ENCODE results near the gene KCNJ15. TPM values are rescaled to one million over a fixed set of nuclear protein-coding genes. Genes with fewer than 3 reads are reported as not detected.

KCNJ15 gene
- total RNA-seq, 2 experiments from 2014 or later, result 0.36 to 1.1 TPM

GRCh38 chr21:38333301-38334272, 76.8 kb downstream of the KCNJ15 start:
- Mint-ChIP-seq H3K27ac (no peak overlapping the region), H3K4me3 (no peak overlapping the region), H3K27me3 (no peaks in the 10 kb centered on the region), H3K9me3 (no peaks in the 10 kb centered on the region), H3K4me1 (no peaks in the 10 kb centered on the region), H3K36me3 (no peaks in the 10 kb centered on the region)
- DNase-seq, result no peak

- DNase-seq, result no peak
- no peaks in the 10 kb centered on the region for H3K9me3 Mint-ChIP-seq
- H3K27me3 Mint-ChIP-seq, result no peaks in the 10 kb centered on the region
- no peaks in the 10 kb centered on the region for H3K36me3 Mint-ChIP-seq
- no peaks in the 10 kb centered on the region for H3K4me1 Mint-ChIP-seq
- no peak overlapping the region for H3K27ac Mint-ChIP-seq
- no peak overlapping the region for H3K4me3 Mint-ChIP-seq
These were observed 78.1 kb downstream of the KCNJ15 start for GRCh38 chr21:38334866-38335265.

- H3K4me1 Mint-ChIP-seq, result no peaks in the 10 kb centered on the region
These were observed 81.0 kb downstream of the KCNJ15 start for GRCh38 chr21:38337793-38338192.

GRCh38 chr21:38340131-38340530, 83.3 kb downstream of the KCNJ15 start:
- Mint-ChIP-seq H3K27me3 (no peaks in the 10 kb centered on the region), H3K9me3 (no peaks in the 10 kb centered on the region), H3K36me3 (no peaks in the 10 kb centered on the region), H3K4me1 (no peaks in the 10 kb centered on the region), H3K4me3 (no peak overlapping the region), H3K27ac (no peak overlapping the region)
- no peak for DNase-seq

More at GRCh38 chr21:38337793-38338192, 81.0 kb downstream of the KCNJ15 start:
- no peak for DNase-seq
- no peak overlapping the region for H3K4me3 Mint-ChIP-seq
- H3K27me3 Mint-ChIP-seq, result no peaks in the 10 kb centered on the region
- no peaks in the 10 kb centered on the region for H3K36me3 Mint-ChIP-seq
- H3K27ac Mint-ChIP-seq, result no peak overlapping the region
- no peaks in the 10 kb centered on the region for H3K9me3 Mint-ChIP-seq

GRCh38 chr21:38341546-38342012, 84.8 kb downstream of the KCNJ15 start:
- no peaks in the 10 kb centered on the region for H3K9me3 Mint-ChIP-seq
- H3K27ac Mint-ChIP-seq, result no peak overlapping the region
- DNase-seq, result no peak
- H3K4me1 Mint-ChIP-seq, result no peaks in the 10 kb centered on the region
- H3K4me3 Mint-ChIP-seq, result no peak overlapping the region
- no peaks in the 10 kb centered on the region for H3K27me3 Mint-ChIP-seq
- no peaks in the 10 kb centered on the region for H3K36me3 Mint-ChIP-seq

GRCh38 chr21:38342739-38343138, 85.9 kb downstream of the KCNJ15 start:
- Mint-ChIP-seq H3K27me3 (no peaks in the 10 kb centered on the region), H3K36me3 (no peaks in the 10 kb centered on the region), H3K4me3 (no peak overlapping the region), H3K4me1 (no peaks in the 10 kb centered on the region), H3K27ac (no peak overlapping the region), H3K9me3 (no peaks in the 10 kb centered on the region)
- no peak for DNase-seq

GRCh38 chr21:38343691-38344090, 86.9 kb downstream of the KCNJ15 start:
- peaks cover 3% of the 10 kb centered on the region for H3K4me1 Mint-ChIP-seq
- H3K27ac Mint-ChIP-seq, result no peak overlapping the region
- no peaks in the 10 kb centered on the region for H3K36me3 Mint-ChIP-seq
- no peak overlapping the region for H3K4me3 Mint-ChIP-seq
- H3K9me3 Mint-ChIP-seq, result no peaks in the 10 kb centered on the region
- H3K27me3 Mint-ChIP-seq, result no peaks in the 10 kb centered on the region
- no peak for DNase-seq

GRCh38 chr21:38346286-38346685, 89.5 kb downstream of the KCNJ15 start:
- Mint-ChIP-seq H3K27ac (no peak overlapping the region), H3K4me1 (peaks cover 8% of the 10 kb centered on the region), H3K9me3 (no peaks in the 10 kb centered on the region), H3K4me3 (no peak overlapping the region), H3K36me3 (no peaks in the 10 kb centered on the region), H3K27me3 (no peaks in the 10 kb centered on the region)
- no peak for DNase-seq

GRCh38 chr21:38349111-38349746, 92.4 kb downstream of the KCNJ15 start:
- H3K4me1 Mint-ChIP-seq, result peaks cover 16% of the 10 kb centered on the region
- no peaks in the 10 kb centered on the region for H3K36me3 Mint-ChIP-seq
- peaks cover 6% of the 10 kb centered on the region for H3K27me3 Mint-ChIP-seq
- H3K27ac Mint-ChIP-seq, result peak overlapping the region; percentile 67
- H3K4me3 Mint-ChIP-seq, result no peak overlapping the region
- no peak for DNase-seq
- H3K9me3 Mint-ChIP-seq, result no peaks in the 10 kb centered on the region

- no peaks in the 10 kb centered on the region for H3K9me3 Mint-ChIP-seq
- no peak for DNase-seq
- peaks cover 10% of the 10 kb centered on the region for H3K27me3 Mint-ChIP-seq
- no peaks in the 10 kb centered on the region for H3K36me3 Mint-ChIP-seq
- H3K4me3 Mint-ChIP-seq, result no peak overlapping the region
- H3K27ac Mint-ChIP-seq, result no peak overlapping the region
- H3K4me1 Mint-ChIP-seq, result peaks cover 16% of the 10 kb centered on the region
These were observed 93.2 kb downstream of the KCNJ15 start for GRCh38 chr21:38349977-38350376.

GRCh38 chr21:38350684-38351083, 93.9 kb downstream of the KCNJ15 start:
- H3K36me3 Mint-ChIP-seq, result no peaks in the 10 kb centered on the region
- H3K4me1 Mint-ChIP-seq, result peaks cover 16% of the 10 kb centered on the region
- H3K9me3 Mint-ChIP-seq, result no peaks in the 10 kb centered on the region
- peaks cover 10% of the 10 kb centered on the region for H3K27me3 Mint-ChIP-seq
- no peak overlapping the region for H3K27ac Mint-ChIP-seq
- no peak for DNase-seq
- no peak overlapping the region for H3K4me3 Mint-ChIP-seq

- H3K4me1 Mint-ChIP-seq, result peaks cover 16% of the 10 kb centered on the region
- H3K4me3 Mint-ChIP-seq, result no peak overlapping the region
- no peak for DNase-seq
- H3K36me3 Mint-ChIP-seq, result no peaks in the 10 kb centered on the region
- peaks cover 10% of the 10 kb centered on the region for H3K27me3 Mint-ChIP-seq
- no peaks in the 10 kb centered on the region for H3K9me3 Mint-ChIP-seq
- H3K27ac Mint-ChIP-seq, result peak overlapping the region; percentile 17
These were observed 94.6 kb downstream of the KCNJ15 start for GRCh38 chr21:38351176-38351959.

GRCh38 chr21:38351961-38352521, 95.2 kb downstream of the KCNJ15 start:
- Mint-ChIP-seq H3K27me3 (peaks cover 10% of the 10 kb centered on the region), H3K9me3 (no peaks in the 10 kb centered on the region), H3K4me3 (no peak overlapping the region), H3K36me3 (no peaks in the 10 kb centered on the region), H3K27ac (no peak overlapping the region), H3K4me1 (peaks cover 16% of the 10 kb centered on the region)
- DNase-seq, result no peak

- no peaks in the 10 kb centered on the region for H3K36me3 Mint-ChIP-seq
- H3K27me3 Mint-ChIP-seq, result peaks cover 10% of the 10 kb centered on the region
- DNase-seq, result peak; percentile 13
- no peak overlapping the region for H3K4me3 Mint-ChIP-seq
- H3K27ac Mint-ChIP-seq, result no peak overlapping the region
- peaks cover 16% of the 10 kb centered on the region for H3K4me1 Mint-ChIP-seq
- H3K9me3 Mint-ChIP-seq, result no peaks in the 10 kb centered on the region
These were observed 95.9 kb downstream of the KCNJ15 start for GRCh38 chr21:38352536-38353219.

All from activated naive CD8-positive, alpha-beta T cell treated with anti-CD3 and anti-CD28 coated beads for 36 hours (primary cell).